ENCODE results near the gene RAB41. TPM values are rescaled to one million over a fixed set of nuclear protein-coding genes. Genes with fewer than 3 reads are reported as not detected.
A peak's percentile ranks its signal among the peaks of the same experiment; 100 is the strongest.

The RAB41 gene
- total RNA-seq, 3 donors from 2014 or later (not counting 1 experiment from before 2014, with no cell fraction given): not detected

DNA sequence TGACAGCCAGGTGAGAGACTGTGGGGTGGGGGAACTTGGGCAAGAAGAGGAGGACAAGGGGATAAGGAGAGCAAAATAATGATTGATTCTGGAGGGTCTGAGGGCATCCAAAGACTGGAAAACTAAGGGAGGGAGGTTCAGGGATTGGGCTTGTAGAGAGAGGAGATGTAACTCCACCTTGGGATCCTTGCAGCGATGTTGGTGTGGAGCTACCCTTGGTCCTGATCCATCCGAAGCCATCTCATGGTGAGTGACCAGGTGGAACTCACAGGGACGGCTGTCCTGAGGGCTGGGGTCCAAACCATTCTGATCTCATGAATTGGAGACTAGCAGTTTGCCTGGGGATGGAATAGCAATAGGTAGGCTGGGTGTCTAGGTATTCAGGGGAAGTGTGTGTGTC, 1.4 kb upstream of the RAB41 start:
- H3K4me3 ChIP-seq (ENCODE audit: low read length): no peak overlapping the region
- WGBS (ENCODE audit: insufficient coverage): 97% methylated on average over 3 of the region's 3 CpGs
- H3K27ac ChIP-seq (ENCODE audit: low read length): no peak overlapping the region
- intact Hi-C loops (cut with micrococcal nuclease): no loop called here
- H3K4me1 Mint-ChIP-seq: no peaks in the 10 kb centered on the region
- H3K4me1 ChIP-seq (ENCODE audit: control insufficient read depth, insufficient read depth, low read length): peaks cover 2% of the 10 kb centered on the region
- no peaks in the 10 kb centered on the region for H3K9me3 Mint-ChIP-seq
- no peak overlapping the region for H3K27ac Mint-ChIP-seq
- no peaks in the 10 kb centered on the region for H3K27me3 ChIP-seq (ENCODE audit: control insufficient read depth, insufficient read depth, low read length)
- no peaks in the 10 kb centered on the region for H3K36me3 ChIP-seq (ENCODE audit: control insufficient read depth, insufficient read depth, low read length)
- H3K27me3 Mint-ChIP-seq (ENCODE audit: low read depth in 2 of 2): no peaks in the 10 kb centered on the region
- ATAC-seq (no peak), DNase-seq (no peak)
- no peaks in the 10 kb centered on the region for H3K36me3 Mint-ChIP-seq
- no peak for TF ChIP-seq CTCF (IDR thresholded peaks at IDR 0.05)
- no peaks in the 10 kb centered on the region for H3K9me3 ChIP-seq (ENCODE audit: control insufficient read depth, insufficient read depth, low read length)
- no peak overlapping the region for H3K4me3 Mint-ChIP-seq

- H3K27me3 Mint-ChIP-seq (ENCODE audit: low read depth in 2 of 2): no peaks in the 10 kb centered on the region
- H3K4me3 Mint-ChIP-seq: peak overlapping the region; percentile 86
- peaks cover 18% of the 10 kb centered on the region for H3K4me1 ChIP-seq (ENCODE audit: control insufficient read depth, insufficient read depth, low read length)
- ATAC-seq (no peak), DNase-seq (no peak)
- intact Hi-C loops (cut with micrococcal nuclease): no loop called here
- H3K9me3 Mint-ChIP-seq: no peaks in the 10 kb centered on the region
- peak overlapping the region; percentile 70 for H3K4me3 ChIP-seq (ENCODE audit: low read length)
- peak overlapping the region; percentile 76 for H3K27ac ChIP-seq (ENCODE audit: low read length)
- TF ChIP-seq CTCF (IDR thresholded peaks at IDR 0.05): no peak
- H3K4me1 Mint-ChIP-seq: peaks cover 0 to 6% of the 10 kb centered on the region in 2 donors
- peaks cover 6% of the 10 kb centered on the region for H3K36me3 ChIP-seq (ENCODE audit: control insufficient read depth, insufficient read depth, low read length)
- H3K9me3 ChIP-seq (ENCODE audit: control insufficient read depth, insufficient read depth, low read length): no peaks in the 10 kb centered on the region
- WGBS (ENCODE audit: insufficient coverage): 39% methylated on average over 10 of the region's 11 CpGs
- H3K27me3 ChIP-seq (ENCODE audit: control insufficient read depth, insufficient read depth, low read length): no peaks in the 10 kb centered on the region
- peak overlapping the region; percentile 72 to 86 for H3K27ac Mint-ChIP-seq
- H3K36me3 Mint-ChIP-seq: no peaks in the 10 kb centered on the region
These were observed 7.3 kb downstream of the RAB41 start for GRCh38 chrX:70289168-70289792.

DNA sequence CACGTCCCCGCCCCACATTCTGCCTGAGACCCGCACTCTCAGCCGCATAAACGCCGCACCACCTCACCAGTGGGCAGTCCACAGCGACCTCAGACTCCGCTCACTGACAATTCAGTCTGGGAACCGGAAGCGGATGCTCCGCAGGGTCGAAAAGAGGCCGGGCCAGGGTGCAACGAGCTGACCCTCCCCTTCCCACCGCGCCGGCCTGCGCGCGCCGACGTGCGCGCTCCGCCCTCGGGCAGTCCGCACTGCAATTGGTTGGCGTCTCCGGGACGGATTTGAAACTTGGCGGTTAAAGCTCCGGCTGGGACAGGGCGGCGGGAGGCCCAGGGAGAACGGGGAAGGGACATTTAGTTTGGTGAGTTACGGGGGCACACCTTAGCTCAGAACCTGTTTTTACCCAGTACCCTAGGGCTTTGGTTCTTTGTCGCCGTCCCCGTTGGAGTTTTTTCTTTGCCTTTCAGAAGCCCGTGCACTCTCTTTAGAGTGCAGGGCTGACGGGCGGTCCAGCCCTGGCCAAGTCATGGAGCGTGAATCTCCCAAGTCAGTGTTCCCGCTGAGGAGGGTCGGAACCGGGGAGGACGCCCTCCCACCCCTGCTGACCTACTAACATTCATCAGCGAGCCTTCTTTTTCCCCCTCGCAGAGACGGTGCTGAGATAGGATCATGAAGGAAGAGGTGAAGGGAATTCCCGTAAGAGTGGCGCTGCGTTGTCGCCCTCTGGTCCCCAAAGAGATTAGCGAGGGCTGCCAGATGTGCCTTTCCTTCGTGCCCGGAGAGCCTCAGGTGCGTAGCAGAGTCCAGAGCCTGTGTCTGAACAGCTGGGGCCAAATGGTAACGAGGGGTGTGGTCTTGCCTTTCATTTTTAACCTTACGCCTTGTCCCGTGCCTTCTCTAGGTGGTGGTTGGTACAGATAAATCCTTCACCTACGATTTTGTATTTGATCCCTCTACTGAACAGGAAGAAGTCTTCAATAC, 8.1 kb downstream of the RAB41 start, which contains the start of the genes KIF4A and PDZD11:
TSS of gene KIF4A (plus strand) at position 312 of the 978 bp plus-strand sequence. CDS start at position 667, 355 bp downstream.
TSS of gene PDZD11 (minus strand) at position 135 of the 978 bp plus-strand sequence. CDS start 586 bp downstream, outside the sequence.
- Mint-ChIP-seq H3K4me1 (peaks cover 0 to 6% of the 10 kb centered on the region in 2 donors), H3K27me3 (ENCODE audit: low read depth in 2 of 2) (no peaks in the 10 kb centered on the region), H3K4me3 (peak within 1 kb of the TSS; percentile 86), H3K36me3 (no peaks in the 10 kb centered on the region), H3K9me3 (no peaks in the 10 kb centered on the region), H3K27ac (peak within 1 kb of the TSS; percentile 72 to 86)
- intact Hi-C loops (cut with micrococcal nuclease): loop anchor here (2.0 kb wide), 1 partner anchor 145 kb away; no protein-coding TSS in a partner anchor
- Histone ChIP-seq H3K4me3 (ENCODE audit: low read length) (peak within 1 kb of the TSS; percentile 70), H3K36me3 (ENCODE audit: control insufficient read depth, insufficient read depth, low read length) (peaks cover 6% of the 10 kb centered on the region), H3K27ac (ENCODE audit: low read length) (peak within 1 kb of the TSS; percentile 76), H3K4me1 (ENCODE audit: control insufficient read depth, insufficient read depth, low read length) (peaks cover 18% of the 10 kb centered on the region), H3K27me3 (ENCODE audit: control insufficient read depth, insufficient read depth, low read length) (no peaks in the 10 kb centered on the region), H3K9me3 (ENCODE audit: control insufficient read depth, insufficient read depth, low read length) (no peaks in the 10 kb centered on the region)
- DNase-seq (peak; percentile 73 to 84), ATAC-seq (peak; percentile 99 to 100 (median 99))
- no peak for TF ChIP-seq CTCF (IDR thresholded peaks at IDR 0.05)
- WGBS (ENCODE audit: insufficient coverage): under 1% methylated on average over 55 of the region's 62 CpGs

Measured in natural killer cell (primary cell).